Measurements from ENCODE around the gene FSTL4. TPM values are rescaled to one million over a fixed set of nuclear protein-coding genes. Genes with fewer than 3 reads are reported as not detected.

FSTL4 gene
- total RNA-seq, 1 experiment from 2014 or later: not detected

DNA sequence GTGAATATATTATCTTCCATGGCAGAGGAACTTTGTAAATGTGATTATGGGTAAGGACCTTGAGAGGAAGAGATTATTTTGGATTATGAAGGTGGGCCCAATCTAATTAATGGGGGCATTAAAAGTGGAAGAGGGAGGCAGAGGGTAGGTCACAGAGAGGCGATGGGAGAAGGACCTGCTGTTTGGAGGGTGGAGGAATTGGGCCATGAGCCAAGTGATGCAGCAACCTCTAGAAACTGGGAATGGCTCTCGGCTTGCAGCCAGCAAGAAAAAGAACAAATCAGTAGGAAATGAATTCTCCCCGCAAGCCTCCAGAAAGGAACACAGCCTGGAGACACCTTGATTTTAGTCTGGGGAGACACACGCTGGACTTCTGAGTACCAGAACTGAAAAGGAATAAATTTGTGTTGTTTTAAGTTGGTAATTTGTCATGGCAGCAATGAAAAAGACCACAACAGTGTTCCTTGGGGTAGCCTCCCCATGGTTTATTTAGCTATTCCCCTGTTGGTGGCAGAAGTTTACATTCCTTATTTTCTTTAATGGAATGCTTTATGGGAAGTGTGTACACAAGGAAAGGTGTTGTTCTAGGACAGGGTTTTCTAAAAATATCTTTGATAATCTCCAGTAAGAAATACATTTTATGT lies 456.9 kb downstream of the FSTL4 start:
- BruUV-seq (replicated peaks): no TSS peak
- CTCF ChIA-PET: no interaction called here
- Mint-ChIP-seq H3K27me3 (ENCODE audit: unreplicated experiment) (peaks cover 62% of the 10 kb centered on the region), H3K36me3 (ENCODE audit: insufficient read depth, unreplicated experiment) (no peaks in the 10 kb centered on the region), H3K4me1 (ENCODE audit: low read depth, unreplicated experiment) (no peaks in the 10 kb centered on the region), H3K4me3 (ENCODE audit: low read depth, unreplicated experiment) (no peak overlapping the region), H3K27ac (ENCODE audit: unreplicated experiment) (no peak overlapping the region), H3K9me3 (ENCODE audit: low read depth, unreplicated experiment) (no peaks in the 10 kb centered on the region)
- intact Hi-C loops (cut with micrococcal nuclease; ENCODE audit: unreplicated experiment): no loop called here
- no peak for DNase-seq
- TF ChIP-seq, protein P1, sequence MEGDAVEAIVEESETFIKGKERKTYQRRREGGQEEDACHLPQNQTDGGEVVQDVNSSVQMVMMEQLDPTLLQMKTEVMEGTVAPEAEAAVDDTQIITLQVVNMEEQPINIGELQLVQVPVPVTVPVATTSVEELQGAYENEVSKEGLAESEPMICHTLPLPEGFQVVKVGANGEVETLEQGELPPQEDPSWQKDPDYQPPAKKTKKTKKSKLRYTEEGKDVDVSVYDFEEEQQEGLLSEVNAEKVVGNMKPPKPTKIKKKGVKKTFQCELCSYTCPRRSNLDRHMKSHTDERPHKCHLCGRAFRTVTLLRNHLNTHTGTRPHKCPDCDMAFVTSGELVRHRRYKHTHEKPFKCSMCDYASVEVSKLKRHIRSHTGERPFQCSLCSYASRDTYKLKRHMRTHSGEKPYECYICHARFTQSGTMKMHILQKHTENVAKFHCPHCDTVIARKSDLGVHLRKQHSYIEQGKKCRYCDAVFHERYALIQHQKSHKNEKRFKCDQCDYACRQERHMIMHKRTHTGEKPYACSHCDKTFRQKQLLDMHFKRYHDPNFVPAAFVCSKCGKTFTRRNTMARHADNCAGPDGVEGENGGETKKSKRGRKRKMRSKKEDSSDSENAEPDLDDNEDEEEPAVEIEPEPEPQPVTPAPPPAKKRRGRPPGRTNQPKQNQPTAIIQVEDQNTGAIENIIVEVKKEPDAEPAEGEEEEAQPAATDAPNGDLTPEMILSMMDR (IDR thresholded peaks at IDR 0.05; ENCODE audit: unreplicated experiment): no peak

DNA sequence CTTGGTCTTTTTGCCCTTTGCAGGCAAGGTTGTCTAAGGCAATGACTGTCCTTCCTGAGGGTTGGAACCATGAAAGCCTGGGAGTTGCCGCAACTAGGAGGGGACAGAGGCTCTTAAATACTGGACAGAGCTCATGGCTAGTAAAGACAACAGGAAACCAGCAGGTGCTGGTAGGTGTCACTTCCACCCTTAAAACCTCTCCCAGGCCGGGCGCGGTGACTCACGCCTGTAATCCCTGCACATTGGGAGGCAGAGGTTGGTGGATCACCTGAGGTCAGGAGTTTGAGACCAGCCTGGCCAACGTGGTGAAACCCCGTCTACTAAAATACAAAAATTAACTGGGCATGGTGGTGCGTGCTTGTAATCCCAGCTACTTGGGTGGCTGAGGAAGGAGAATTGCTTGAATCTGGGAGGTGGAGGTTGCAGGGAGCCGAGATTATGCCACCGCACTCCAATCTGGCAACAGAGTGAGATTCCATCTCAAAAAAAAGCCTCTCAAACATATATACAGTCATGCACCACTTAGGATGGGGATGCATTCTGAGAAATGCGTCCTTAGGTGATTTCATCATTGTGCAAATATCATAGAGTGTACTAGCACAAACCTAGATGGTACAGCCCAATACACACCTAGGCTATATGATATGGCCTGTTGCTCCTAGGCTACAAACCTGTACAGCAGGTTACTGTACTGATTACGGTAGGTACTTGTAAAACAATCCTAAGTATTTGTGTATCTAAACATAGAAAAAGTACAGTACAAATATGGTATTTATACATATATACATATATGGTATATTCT lies 457.9 kb downstream of the FSTL4 start:
- Mint-ChIP-seq H3K36me3 (ENCODE audit: insufficient read depth, unreplicated experiment) (no peaks in the 10 kb centered on the region), H3K4me1 (ENCODE audit: low read depth, unreplicated experiment) (no peaks in the 10 kb centered on the region), H3K27me3 (ENCODE audit: unreplicated experiment) (peaks cover 62% of the 10 kb centered on the region), H3K27ac (ENCODE audit: unreplicated experiment) (no peak overlapping the region), H3K4me3 (ENCODE audit: low read depth, unreplicated experiment) (no peak overlapping the region), H3K9me3 (ENCODE audit: low read depth, unreplicated experiment) (no peaks in the 10 kb centered on the region)
- intact Hi-C loops (cut with micrococcal nuclease; ENCODE audit: unreplicated experiment): no loop called here
- CTCF ChIA-PET: interaction anchor here (0.7 kb wide), 1 partner anchor 201 kb away, joined by 4 read pairs; no protein-coding TSS in a partner anchor
- no peak for DNase-seq
- TF ChIP-seq, protein P1 (IDR thresholded peaks at IDR 0.05; ENCODE audit: unreplicated experiment): no peak
- BruUV-seq (replicated peaks): no TSS peak

DNA sequence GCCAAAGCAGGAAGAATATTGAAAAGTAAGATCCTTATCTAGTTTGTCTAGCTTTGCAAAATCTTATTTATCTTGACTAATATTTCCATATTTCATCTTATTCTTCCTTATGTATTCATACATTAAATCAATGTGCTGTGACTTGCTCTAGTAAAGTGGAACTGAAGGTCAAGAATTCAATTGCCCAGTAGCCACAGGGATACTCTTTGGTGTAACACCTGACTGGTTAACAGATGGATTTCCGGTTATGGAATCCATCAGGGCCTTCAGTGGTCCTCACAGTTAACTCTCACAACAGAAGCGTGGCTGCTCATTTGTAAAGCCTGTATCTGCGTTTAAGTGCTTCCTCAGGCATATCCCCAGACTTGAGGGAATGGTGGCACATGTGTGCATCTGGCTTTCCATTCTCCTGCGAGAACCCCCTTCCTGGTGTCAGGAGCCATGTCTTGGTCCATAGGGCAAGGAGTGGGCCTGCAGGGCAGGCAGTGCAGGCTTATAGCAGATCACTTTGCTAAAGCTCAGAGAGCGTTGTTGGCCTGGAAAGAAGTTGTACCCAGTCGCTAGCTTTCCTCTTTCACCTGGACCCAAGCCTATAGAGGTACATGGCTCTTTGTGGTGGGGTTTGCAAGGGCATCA lies 461.3 kb downstream of the FSTL4 start:
- intact Hi-C loops (cut with micrococcal nuclease; ENCODE audit: unreplicated experiment): no loop called here
- BruUV-seq (replicated peaks): no TSS peak

DNA sequence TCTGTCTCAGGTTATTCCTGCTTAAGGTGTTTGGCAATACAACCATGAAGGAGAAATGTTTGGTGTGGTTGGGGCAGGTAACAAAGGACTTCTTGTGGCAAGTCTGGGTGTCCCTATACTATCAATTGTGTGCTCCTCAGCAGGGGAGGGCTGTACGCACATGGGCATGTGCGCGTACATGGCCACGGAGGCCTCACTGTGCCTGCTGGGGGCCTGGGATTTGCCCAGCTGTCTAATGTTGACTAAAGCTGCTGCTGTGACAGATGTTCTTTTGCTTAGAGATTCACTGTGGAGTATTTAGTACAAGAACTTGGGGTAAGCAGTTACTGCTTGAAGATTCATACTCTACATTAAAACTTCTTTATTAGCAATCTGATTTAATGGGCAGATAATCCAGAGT lies 463.0 kb downstream of the FSTL4 start:
- CTCF ChIA-PET: no interaction called here
- no peaks in the 10 kb centered on the region for H3K4me1 Mint-ChIP-seq (ENCODE audit: low read depth, unreplicated experiment)
- no TSS peak for BruUV-seq (replicated peaks)

More for the DNA sequence above, 461.3 kb downstream of the FSTL4 start:
- TF ChIP-seq, protein P1 (IDR thresholded peaks at IDR 0.05; ENCODE audit: unreplicated experiment): no peak
- Mint-ChIP-seq H3K27ac (ENCODE audit: unreplicated experiment) (no peak overlapping the region), H3K4me3 (ENCODE audit: low read depth, unreplicated experiment) (no peak overlapping the region), H3K36me3 (ENCODE audit: insufficient read depth, unreplicated experiment) (no peaks in the 10 kb centered on the region), H3K9me3 (ENCODE audit: low read depth, unreplicated experiment) (no peaks in the 10 kb centered on the region), H3K27me3 (ENCODE audit: unreplicated experiment) (peaks cover 51% of the 10 kb centered on the region), H3K4me1 (ENCODE audit: low read depth, unreplicated experiment) (no peaks in the 10 kb centered on the region)
- CTCF ChIA-PET: interaction anchor here (0.7 kb wide), 1 partner anchor 318 kb away, joined by 4 read pairs; no protein-coding TSS in a partner anchor
- no peak for DNase-seq

More for the DNA sequence above, 463.0 kb downstream of the FSTL4 start:
- intact Hi-C loops (cut with micrococcal nuclease; ENCODE audit: unreplicated experiment): no loop called here
- no peaks in the 10 kb centered on the region for H3K36me3 Mint-ChIP-seq (ENCODE audit: insufficient read depth, unreplicated experiment)
- TF ChIP-seq, protein P1 (IDR thresholded peaks at IDR 0.05; ENCODE audit: unreplicated experiment): no peak
- no peaks in the 10 kb centered on the region for H3K9me3 Mint-ChIP-seq (ENCODE audit: low read depth, unreplicated experiment)
- H3K4me3 Mint-ChIP-seq (ENCODE audit: low read depth, unreplicated experiment): no peak overlapping the region
- no peak overlapping the region for H3K27ac Mint-ChIP-seq (ENCODE audit: unreplicated experiment)
- no peak for DNase-seq
- H3K27me3 Mint-ChIP-seq (ENCODE audit: unreplicated experiment): peaks cover 43% of the 10 kb centered on the region
